Measurements from ENCODE around the gene SLC8A1. TPM values are rescaled to one million over a fixed set of nuclear protein-coding genes. Genes with fewer than 3 reads are reported as not detected.

Gene SLC8A1
- total and polyA plus RNA-seq, 2 of the 13 experiments (the other 11 are each of a cell fraction or from before 2014, with no cell fraction given): not detected

GRCh38 chr2:40208463-40208862 is 243.4 kb downstream of the SLC8A1 start (continued):
- TF ChIP-seq TRIM22 (IDR thresholded peaks at IDR 0.05) (no peak), ZSCAN21 (CRISPR knock-in tag; IDR thresholded peaks at IDR 0.05; ENCODE audit: borderline replicate concordance) (no peak), ZNF225 (CRISPR knock-in tag; IDR thresholded peaks at IDR 0.05) (no peak), ZNF350 (CRISPR knock-in tag; IDR thresholded peaks at IDR 0.05; ENCODE audit: borderline replicate concordance, low read depth) (no peak), ZNF251 (CRISPR knock-in tag; IDR thresholded peaks at IDR 0.05) (no peak)

GRCh38 chr2:40204268-40204667 is 247.6 kb downstream of the SLC8A1 start:
- Histone ChIP-seq H3K9ac (ENCODE audit: insufficient read depth, low read depth, low read length) (no peak overlapping the region), H2AFZ (ENCODE audit: low read length) (no peak overlapping the region), H3K27ac (ENCODE audit: extremely low read length, insufficient read depth, low read length) (no peak overlapping the region), H3K9me3 (ENCODE audit: low read length) (no peaks in the 10 kb centered on the region), H3K4me3 (replicated peaks in 1 of 3; ENCODE audit: insufficient read depth in 1 of 3, low read depth in 2 of 3, low read length in 3 of 3) (no peak overlapping the region), H3K27me3 (ENCODE audit: control insufficient read depth in 1 of 2, insufficient read depth in 2 of 2, low read length in 2 of 2) (no peaks in the 10 kb centered on the region), H3K79me2 (ENCODE audit: insufficient read depth, low read length) (no peaks in the 10 kb centered on the region), H4K20me1 (ENCODE audit: insufficient read depth, low read length) (no peaks in the 10 kb centered on the region), H3K4me1 (ENCODE audit: insufficient read depth, low read length) (no peaks in the 10 kb centered on the region), H3K36me3 (replicated peaks in 1 of 2; ENCODE audit: control insufficient read depth in 1 of 2, insufficient read depth in 2 of 2, low read length in 2 of 2) (no peaks in the 10 kb centered on the region), H3K4me2 (ENCODE audit: low read depth, low read length) (no peak overlapping the region)
- CTCF ChIA-PET (ENCODE audit: low intra/inter-chr PET ratio, low total read pairs): no interaction called here
- DNase-seq (ENCODE audit: low spot score): no peak
- intact Hi-C loops (cut with micrococcal nuclease; ENCODE audit: unreplicated experiment): no loop called here
- no peak for ATAC-seq
- in situ Hi-C loops (cut with HindIII; ENCODE audit: extremely low pct_ligation_motif_present, low pct_unique_long_range_greater_than_20kb): no loop called here
- no peak for FAIRE-seq
- BruUV-seq (replicated peaks): no TSS peak
- WGBS (ENCODE audit: low lambda C conversion rate): 28% methylated on average over 4 of the region's 4 CpGs
- POLR2A ChIA-PET: no interaction called here
- no peak for TF ChIP-seq CREM (IDR thresholded peaks at IDR 0.05)
- TF ChIP-seq CREM (CRISPR knock-in tag; IDR thresholded peaks at IDR 0.05): no peak
- TF ChIP-seq ZNF501 (CRISPR knock-in tag; IDR thresholded peaks at IDR 0.05): no peak
- no peak for TF ChIP-seq ZNF574 (CRISPR knock-in tag; IDR thresholded peaks at IDR 0.05)
- TF ChIP-seq ZNF784 (CRISPR knock-in tag; IDR thresholded peaks at IDR 0.05; ENCODE audit: borderline replicate concordance): no peak
- no peak for TF ChIP-seq ZNF687 (CRISPR knock-in tag; IDR thresholded peaks at IDR 0.05)
- TF ChIP-seq CHCHD3 (CRISPR knock-in tag; IDR thresholded peaks at IDR 0.05): no peak
- no peak for TF ChIP-seq ZNF576 (CRISPR knock-in tag; IDR thresholded peaks at IDR 0.05)
- TF ChIP-seq ZMAT5 (CRISPR knock-in tag; IDR thresholded peaks at IDR 0.05; ENCODE audit: borderline replicate concordance, low read depth): no peak
